DND-41 (cell line): ENCODE measurements around the gene C13orf46.

Experiments used
- ATAC-seq: fragments of 200-7000 bp; cut with Tn5 transposase; 3 replicates; pipeline ENCODE4 v1.9.1; 2021; ENCODE audit warnings: low read depth; ENCODE audit not compliant: insufficient read depth
- DNase-seq: peaks from one replicate; pipeline ENCODE4 v3.0.0-alpha.2; 2020
- H2AFZ ChIP-seq: 2 replicates; pipeline ENCODE4 v1.6.0; 2012; ENCODE audit warnings: low read depth, low read length
- H3K27ac ChIP-seq: 2 replicates; pipeline ENCODE4 v1.5.1; 2012; ENCODE audit warnings: low read length, inconsistent platforms
- H3K27me3 ChIP-seq: fragments of 200-600 bp; sonication (generic); 2 replicates; pipeline ENCODE4 v1.6.0; 2012; ENCODE audit warnings: low read length, mild to moderate bottlenecking, inconsistent platforms; ENCODE audit not compliant: insufficient read depth, poor library complexity
- H3K36me3 ChIP-seq: 2 replicates; pipeline ENCODE4 v1.5.1; 2012; ENCODE audit warnings: low read length, inconsistent platforms; ENCODE audit not compliant: insufficient read depth
- H3K4me1 ChIP-seq: 2 replicates; pipeline ENCODE4 v1.5.1; 2012; ENCODE audit warnings: mild to moderate bottlenecking, low read length; ENCODE audit not compliant: insufficient read depth
- H3K4me2 ChIP-seq: 2 replicates; pipeline ENCODE4 v1.6.0; 2012; ENCODE audit warnings: mild to moderate bottlenecking, moderate library complexity, low read length, inconsistent platforms; ENCODE audit not compliant: insufficient read depth
- H3K4me3 ChIP-seq, 2 experiments: fragments of 200-600 bp in 1 of 2; shearing (Covaris generic) in 1 of 2; 2 replicates each; pipeline ENCODE4 v1.5.1; 2012 to 2016; ENCODE audit warnings: inconsistent platforms in 2 of 2, low read length in 2 of 2, mild to moderate bottlenecking in 2 of 2, low read depth in 1 of 2, moderate library complexity in 1 of 2
- H3K79me2 ChIP-seq: 2 replicates; pipeline ENCODE4 v1.6.0; 2012; ENCODE audit warnings: low read length, inconsistent platforms; ENCODE audit not compliant: insufficient read depth
- H3K9ac ChIP-seq: 2 replicates; pipeline ENCODE4 v1.6.0; 2012; ENCODE audit warnings: low read depth, mild to moderate bottlenecking, inconsistent platforms, low read length, moderate library complexity
- H3K9me3 ChIP-seq: 2 replicates; pipeline ENCODE4 v1.5.1; 2012; ENCODE audit warnings: low read length, moderate library complexity, mild to moderate bottlenecking, inconsistent platforms; ENCODE audit not compliant: insufficient read depth, severe bottlenecking
- H4K20me1 ChIP-seq: 2 replicates; pipeline ENCODE4 v1.6.0; 2012; ENCODE audit warnings: low read length; ENCODE audit not compliant: insufficient read depth
- EZH2 ChIP-seq: IDR thresholded peaks from 3 replicates; pipeline ENCODE4 v1.6.1; 2012; ENCODE audit warnings: borderline replicate concordance, low read depth, mild to moderate bottlenecking, moderate library complexity, low read length, inconsistent platforms; ENCODE audit not compliant: severe bottlenecking
- TF ChIP-seq, protein P1 (sequence below): IDR thresholded peaks from 2 replicates; pipeline ENCODE4 v1.5.1; 2012; ENCODE audit warnings: borderline replicate concordance, low read length, moderate library complexity, mild to moderate bottlenecking; ENCODE audit not compliant: poor library complexity, severe bottlenecking; ENCODE audit errors: extremely low read depth

C13orf46 gene

DNA sequence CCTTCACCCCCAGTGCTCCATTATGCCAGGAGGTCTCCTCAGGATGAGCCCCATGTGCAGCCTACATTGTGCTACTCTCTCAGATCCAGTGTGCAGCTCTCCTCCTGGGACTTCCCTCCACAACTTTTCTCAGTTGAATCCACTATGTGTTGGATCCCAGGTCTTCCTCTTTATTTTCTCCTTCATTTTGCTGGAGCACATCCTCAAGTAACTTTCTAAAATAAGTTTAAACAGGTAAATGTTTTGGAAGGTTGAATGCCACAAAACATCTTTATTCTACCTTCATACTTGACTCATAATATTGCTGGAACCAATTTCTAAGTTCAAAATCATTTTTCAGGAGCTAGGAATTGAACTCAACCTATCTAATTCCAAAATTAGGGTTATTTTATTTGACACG lies 52.1 kb downstream of the C13orf46 start:
- Histone ChIP-seq H3K4me2 (no peak overlapping the region), H3K4me3 (no peak overlapping the region), H3K4me1 (no peaks in the 10 kb centered on the region), H3K9me3 (peaks cover 6% of the 10 kb centered on the region), H3K27ac (no peak overlapping the region), H2AFZ (no peak overlapping the region), H3K9ac (no peak overlapping the region), H4K20me1 (no peaks in the 10 kb centered on the region), H3K27me3 (no peaks in the 10 kb centered on the region), H3K79me2 (no peaks in the 10 kb centered on the region), H3K36me3 (no peaks in the 10 kb centered on the region)
- ATAC-seq = no peak
- DNase-seq = no peak
- no peak for TF ChIP-seq EZH2
- TF ChIP-seq, protein P1, sequence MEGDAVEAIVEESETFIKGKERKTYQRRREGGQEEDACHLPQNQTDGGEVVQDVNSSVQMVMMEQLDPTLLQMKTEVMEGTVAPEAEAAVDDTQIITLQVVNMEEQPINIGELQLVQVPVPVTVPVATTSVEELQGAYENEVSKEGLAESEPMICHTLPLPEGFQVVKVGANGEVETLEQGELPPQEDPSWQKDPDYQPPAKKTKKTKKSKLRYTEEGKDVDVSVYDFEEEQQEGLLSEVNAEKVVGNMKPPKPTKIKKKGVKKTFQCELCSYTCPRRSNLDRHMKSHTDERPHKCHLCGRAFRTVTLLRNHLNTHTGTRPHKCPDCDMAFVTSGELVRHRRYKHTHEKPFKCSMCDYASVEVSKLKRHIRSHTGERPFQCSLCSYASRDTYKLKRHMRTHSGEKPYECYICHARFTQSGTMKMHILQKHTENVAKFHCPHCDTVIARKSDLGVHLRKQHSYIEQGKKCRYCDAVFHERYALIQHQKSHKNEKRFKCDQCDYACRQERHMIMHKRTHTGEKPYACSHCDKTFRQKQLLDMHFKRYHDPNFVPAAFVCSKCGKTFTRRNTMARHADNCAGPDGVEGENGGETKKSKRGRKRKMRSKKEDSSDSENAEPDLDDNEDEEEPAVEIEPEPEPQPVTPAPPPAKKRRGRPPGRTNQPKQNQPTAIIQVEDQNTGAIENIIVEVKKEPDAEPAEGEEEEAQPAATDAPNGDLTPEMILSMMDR = no peak

DNA sequence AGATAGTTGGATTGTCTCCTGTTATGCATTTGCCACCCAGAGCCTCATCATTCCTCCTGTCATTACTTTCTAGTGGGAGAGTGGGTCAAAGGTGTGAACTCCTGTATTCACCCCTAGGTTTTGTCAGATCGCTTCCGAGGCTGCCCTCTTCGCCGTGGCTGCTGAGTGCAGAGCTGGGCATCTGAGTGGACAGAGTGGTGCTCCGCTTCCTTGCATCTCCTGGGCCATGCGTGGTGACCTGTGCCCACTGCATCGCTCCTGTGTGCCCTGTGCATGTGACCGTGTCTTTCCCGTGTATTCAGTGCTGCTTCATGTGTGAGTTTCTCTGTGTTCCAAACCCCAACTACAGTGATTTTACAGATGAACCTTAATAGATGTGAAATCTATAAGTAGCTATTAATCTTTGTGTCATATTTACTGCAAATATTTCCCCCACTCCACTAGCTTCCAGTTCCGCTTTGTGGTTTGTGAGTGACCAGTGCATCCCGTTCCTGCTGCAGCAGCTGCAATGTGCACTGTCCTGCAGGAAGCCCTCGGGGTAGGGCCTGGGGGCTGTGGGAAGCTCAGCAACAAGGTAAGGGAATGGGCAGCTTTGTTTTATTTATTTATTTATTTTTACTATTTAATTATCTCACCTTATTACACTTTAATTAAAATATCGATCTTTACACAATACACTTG lies 53.1 kb downstream of the C13orf46 start:
- TF ChIP-seq EZH2 = no peak
- TF ChIP-seq, protein P1 = no peak
- ATAC-seq = no peak
- Histone ChIP-seq H3K4me3 (no peak overlapping the region), H3K9me3 (peaks cover 6% of the 10 kb centered on the region), H3K36me3 (no peaks in the 10 kb centered on the region), H3K4me2 (no peak overlapping the region), H3K79me2 (no peaks in the 10 kb centered on the region), H3K27ac (no peak overlapping the region), H3K9ac (no peak overlapping the region), H4K20me1 (no peaks in the 10 kb centered on the region), H3K4me1 (no peaks in the 10 kb centered on the region), H3K27me3 (no peaks in the 10 kb centered on the region), H2AFZ (no peak overlapping the region)
- no peak for DNase-seq

DNA sequence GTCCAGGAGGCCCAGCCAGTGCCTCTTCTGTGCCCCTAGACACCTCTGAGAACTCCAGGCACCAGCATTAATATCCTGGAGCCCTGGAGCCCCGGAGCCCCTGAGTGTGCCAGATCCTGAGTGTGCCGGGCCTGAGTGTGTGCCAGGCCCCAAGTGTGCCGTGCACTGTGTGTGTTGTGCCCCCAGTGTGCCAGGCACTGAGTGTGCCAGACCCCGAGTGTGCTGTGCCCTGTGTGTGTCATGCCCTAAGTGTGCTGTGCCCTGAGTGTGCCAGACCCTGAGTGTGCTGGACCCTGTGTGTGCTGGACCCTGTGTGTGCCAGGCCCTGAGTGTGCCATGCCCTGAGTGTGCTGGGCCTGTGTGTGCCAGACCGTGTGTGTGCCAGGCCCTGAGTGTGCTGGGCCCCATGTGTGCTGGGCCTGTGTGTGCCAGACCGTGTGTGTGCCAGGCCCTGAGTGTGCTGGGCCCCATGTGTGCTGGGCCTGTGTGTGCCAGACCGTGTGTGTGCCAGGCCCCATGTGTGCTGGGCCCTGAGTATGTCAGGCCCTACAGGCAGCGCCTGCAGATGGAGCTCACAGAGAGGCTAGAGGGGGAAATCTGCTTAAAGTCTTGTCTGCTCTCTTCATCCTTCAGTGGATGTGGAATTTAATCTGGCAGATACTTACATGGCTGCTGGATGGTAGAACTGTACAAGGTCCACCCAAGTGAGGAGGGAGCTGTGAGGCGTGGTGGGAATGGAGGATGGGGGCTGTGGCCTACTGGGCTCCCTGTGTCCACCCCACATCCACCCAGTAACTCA lies 53.9 kb downstream of the C13orf46 start:
- ATAC-seq = no peak
- no peak overlapping the region for H2AFZ ChIP-seq

More for the DNA sequence above, 53.9 kb downstream of the C13orf46 start:
- no peak overlapping the region for H3K9ac ChIP-seq
- H3K79me2 ChIP-seq = no peaks in the 10 kb centered on the region
- no peak for DNase-seq
- no peak overlapping the region for H3K4me3 ChIP-seq
- TF ChIP-seq, protein P1 = no peak
- TF ChIP-seq EZH2 = no peak
- H4K20me1 ChIP-seq = no peaks in the 10 kb centered on the region
- no peaks in the 10 kb centered on the region for H3K36me3 ChIP-seq
- H3K27me3 ChIP-seq = no peaks in the 10 kb centered on the region
- H3K4me1 ChIP-seq = no peaks in the 10 kb centered on the region
- H3K4me2 ChIP-seq = no peak overlapping the region
- H3K27ac ChIP-seq = no peak overlapping the region
- peaks cover 6% of the 10 kb centered on the region for H3K9me3 ChIP-seq
